Measurements from ENCODE around the gene AZIN2. TPM values are rescaled to one million over a fixed set of nuclear protein-coding genes. Genes with fewer than 3 reads are reported as not detected.

The AZIN2 gene
- total and polyA plus RNA-seq, 2 donors from 2014 or later, result 4.9 to 7.5 TPM

DNA sequence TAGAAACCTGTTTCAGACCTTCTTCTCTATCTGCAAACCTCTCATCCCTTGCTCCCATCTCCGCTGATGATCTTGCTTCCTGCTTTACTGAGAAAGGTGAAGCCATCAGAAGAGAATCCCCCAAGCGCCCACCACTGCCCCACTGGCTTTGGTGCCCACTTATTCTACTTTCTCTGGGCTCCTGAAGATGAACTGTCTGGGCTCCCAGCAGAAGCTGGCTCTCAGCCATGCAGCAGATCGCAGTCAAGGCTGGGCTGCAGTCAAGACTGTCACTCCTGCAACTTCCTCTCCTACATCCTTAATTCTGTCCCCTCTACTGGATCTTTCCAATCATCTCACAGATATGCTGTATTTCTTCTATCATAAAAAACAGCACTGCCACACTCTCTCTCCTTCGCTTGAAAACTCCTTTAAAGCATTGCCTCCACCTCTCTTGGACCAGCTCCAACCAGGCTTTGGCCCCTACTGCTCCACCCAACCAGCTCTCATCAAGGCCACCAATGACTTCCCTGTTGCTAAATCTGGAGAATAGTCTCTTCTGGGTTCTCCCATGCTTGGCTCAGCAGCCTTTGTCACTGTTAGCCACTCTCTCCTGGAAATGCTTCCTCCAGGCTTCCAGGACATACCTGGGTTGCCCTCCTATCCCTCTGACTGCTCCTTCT is 75.1 kb downstream of the AZIN2 start:
- intact Hi-C loops (cut with DNase I), result no loop called here
- H3K4me3 ChIP-seq (ENCODE audit: low read length in 3 of 3), result no peak overlapping the region
- peaks cover 0 to 4% (median 0%) of the 10 kb centered on the region in 3 donors for H3K36me3 ChIP-seq (ENCODE audit: control insufficient read depth in 2 of 3, insufficient read depth in 3 of 3, low read length in 3 of 3)
- peaks cover 0 to 8% (median 4%) of the 10 kb centered on the region in 3 donors for H3K4me1 ChIP-seq (ENCODE audit: control insufficient read depth in 2 of 3, insufficient read depth in 2 of 3, low read depth in 1 of 3, low read length in 3 of 3)
- TF ChIP-seq, protein P1, sequence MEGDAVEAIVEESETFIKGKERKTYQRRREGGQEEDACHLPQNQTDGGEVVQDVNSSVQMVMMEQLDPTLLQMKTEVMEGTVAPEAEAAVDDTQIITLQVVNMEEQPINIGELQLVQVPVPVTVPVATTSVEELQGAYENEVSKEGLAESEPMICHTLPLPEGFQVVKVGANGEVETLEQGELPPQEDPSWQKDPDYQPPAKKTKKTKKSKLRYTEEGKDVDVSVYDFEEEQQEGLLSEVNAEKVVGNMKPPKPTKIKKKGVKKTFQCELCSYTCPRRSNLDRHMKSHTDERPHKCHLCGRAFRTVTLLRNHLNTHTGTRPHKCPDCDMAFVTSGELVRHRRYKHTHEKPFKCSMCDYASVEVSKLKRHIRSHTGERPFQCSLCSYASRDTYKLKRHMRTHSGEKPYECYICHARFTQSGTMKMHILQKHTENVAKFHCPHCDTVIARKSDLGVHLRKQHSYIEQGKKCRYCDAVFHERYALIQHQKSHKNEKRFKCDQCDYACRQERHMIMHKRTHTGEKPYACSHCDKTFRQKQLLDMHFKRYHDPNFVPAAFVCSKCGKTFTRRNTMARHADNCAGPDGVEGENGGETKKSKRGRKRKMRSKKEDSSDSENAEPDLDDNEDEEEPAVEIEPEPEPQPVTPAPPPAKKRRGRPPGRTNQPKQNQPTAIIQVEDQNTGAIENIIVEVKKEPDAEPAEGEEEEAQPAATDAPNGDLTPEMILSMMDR (IDR thresholded peaks at IDR 0.05; ENCODE audit: borderline replicate concordance, extremely low read depth, insufficient read depth), result no peak
- no peaks in the 10 kb centered on the region for H3K9me3 ChIP-seq (ENCODE audit: control insufficient read depth in 2 of 3, insufficient read depth in 1 of 3, low read length in 3 of 3)
- H3K27ac ChIP-seq (ENCODE audit: low read depth in 2 of 2, low read length in 2 of 2), result no peak overlapping the region
- DNase-seq, result no peak
- H3K9ac ChIP-seq (ENCODE audit: low read length in 3 of 3), result no peak overlapping the region
- H3K27me3 ChIP-seq (ENCODE audit: control insufficient read depth, insufficient read depth, low read length), result no peaks in the 10 kb centered on the region
- FAIRE-seq, result no peak

- Histone ChIP-seq H3K4me3 (ENCODE audit: low read length in 3 of 3) (no peak overlapping the region), H3K9me3 (ENCODE audit: control insufficient read depth in 2 of 3, insufficient read depth in 1 of 3, low read length in 3 of 3) (no peaks in the 10 kb centered on the region), H3K27me3 (ENCODE audit: control insufficient read depth, insufficient read depth, low read length) (no peaks in the 10 kb centered on the region), H3K36me3 (ENCODE audit: control insufficient read depth in 2 of 3, insufficient read depth in 3 of 3, low read length in 3 of 3) (peaks cover 0 to 4% (median 0%) of the 10 kb centered on the region in 3 donors), H3K9ac (ENCODE audit: low read length in 3 of 3) (no peak overlapping the region), H3K27ac (ENCODE audit: low read depth in 2 of 2, low read length in 2 of 2) (no peak overlapping the region), H3K4me1 (ENCODE audit: control insufficient read depth in 2 of 3, insufficient read depth in 2 of 3, low read depth in 1 of 3, low read length in 3 of 3) (peaks cover 0 to 8% (median 4%) of the 10 kb centered on the region in 3 donors)
- TF ChIP-seq, protein P1 (IDR thresholded peaks at IDR 0.05; ENCODE audit: borderline replicate concordance, extremely low read depth, insufficient read depth), result no peak
- FAIRE-seq (no peak), DNase-seq (no peak)
- intact Hi-C loops (cut with DNase I), result no loop called here
Measured at GRCh38 chr1:33157131-33157530, 76.2 kb downstream of the AZIN2 start.

DNA sequence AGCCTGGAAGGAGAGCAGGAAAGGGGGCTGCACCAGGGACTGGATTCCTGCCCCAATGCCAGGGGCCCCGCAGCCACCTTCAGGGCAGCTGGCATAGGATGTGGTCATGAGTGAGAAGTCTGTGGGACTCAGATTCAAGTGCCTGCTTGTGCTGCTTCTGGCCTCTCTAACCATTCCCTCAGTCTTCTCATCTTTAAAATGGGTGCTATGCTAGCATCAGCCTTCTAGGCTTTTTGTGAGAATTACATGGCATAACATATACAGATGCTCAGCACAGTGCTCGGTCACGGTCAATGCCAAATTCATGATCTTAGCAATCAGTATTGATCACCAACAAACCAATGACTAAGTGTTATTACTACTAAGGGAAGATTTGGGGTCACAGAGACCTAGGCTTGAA is 77.4 kb downstream of the AZIN2 start:
- intact Hi-C loops (cut with DNase I), result no loop called here
- Histone ChIP-seq H3K4me1 (ENCODE audit: control insufficient read depth in 2 of 3, insufficient read depth in 2 of 3, low read depth in 1 of 3, low read length in 3 of 3) (peaks cover 0 to 8% (median 4%) of the 10 kb centered on the region in 3 donors), H3K27ac (ENCODE audit: low read depth in 2 of 2, low read length in 2 of 2) (no peak overlapping the region), H3K4me3 (ENCODE audit: low read length in 3 of 3) (no peak overlapping the region), H3K36me3 (ENCODE audit: control insufficient read depth in 2 of 3, insufficient read depth in 3 of 3, low read length in 3 of 3) (peaks cover 0 to 4% (median 0%) of the 10 kb centered on the region in 3 donors), H3K27me3 (ENCODE audit: control insufficient read depth, insufficient read depth, low read length) (no peaks in the 10 kb centered on the region), H3K9ac (ENCODE audit: low read length in 3 of 3) (no peak overlapping the region), H3K9me3 (ENCODE audit: control insufficient read depth in 2 of 3, insufficient read depth in 1 of 3, low read length in 3 of 3) (no peaks in the 10 kb centered on the region)
- FAIRE-seq, result no peak
- no peak for DNase-seq
- TF ChIP-seq, protein P1 (IDR thresholded peaks at IDR 0.05; ENCODE audit: borderline replicate concordance, extremely low read depth, insufficient read depth), result no peak
